ENCODE results near the gene CHADL. TPM values are rescaled to one million over a fixed set of nuclear protein-coding genes. Genes with fewer than 3 reads are reported as not detected.

The CHADL gene
- total and polyA plus RNA-seq, 10 of the 15 experiments (the other 5 are each of a cell fraction or from before 2014, with no cell fraction given): 0.24 TPM; not detected in 9

Small RNA genes within 50 kb of the gene (microRNA-seq; reads per million reads assigned to microRNA genes)
- 0.56 reads per million for gene MIR6889

Small RNA genes within 50 kb of the gene (small RNA-seq; reads per million reads assigned to genes)
- gene MIR6889: 0.16 reads per million

Other genes with a start within 250 kb of the CHADL start
Only the 7 nearest of the 8 such genes appear.
- 19.6 and 25.3 TPM in 2 replicates for gene EP300, start 148.3 kb downstream of the CHADL start, total RNA-seq (2014; rRNA removed)
- 18.2 and 19.0 TPM in 2 replicates for gene EP300, start 148.3 kb downstream of the CHADL start, total RNA-seq (2014; rRNA removed; fragmentation: Illumina TruSeq; extraction: Trizol)
- 46.8 and 48.5 TPM in 2 replicates for gene EP300, start 148.3 kb downstream of the CHADL start, total RNA-seq (2021)
- gene EP300, start 148.3 kb downstream of the CHADL start, polyA plus RNA-seq (2011; rRNA removed): 9.6 and 14.0 TPM in 2 replicates
- gene EP300, start 148.3 kb downstream of the CHADL start, polyA plus RNA-seq (2014; fragmentation: Illumina TruSeq; extraction: Trizol): 38.8 and 55.7 TPM in 2 replicates
- gene EP300, start 148.3 kb downstream of the CHADL start, polyA plus RNA-seq (2014; fragmentation: Nextera tagmentation; extraction: Ambion mirVana): 10 to 100 TPM in 1 of 2 experiments, 1 to 10 TPM in 1; 5.5 to 11.6 TPM
- gene EP300, start 148.3 kb downstream of the CHADL start, polyA plus RNA-seq (2014; rRNA removed): 23.0 and 23.2 TPM in 2 replicates
- 10 to 100 TPM; 24.0 to 25.2 TPM for gene EP300, start 148.3 kb downstream of the CHADL start, polyA plus RNA-seq (2016; fragmentation: Nextera tagmentation; extraction: Ambion mirVana)
- gene L3MBTL2, start 35.6 kb downstream of the CHADL start, total RNA-seq (2014; rRNA removed): 28.5 and 31.3 TPM in 2 replicates
- gene L3MBTL2, start 35.6 kb downstream of the CHADL start, total RNA-seq (2014; rRNA removed; fragmentation: Illumina TruSeq; extraction: Trizol): 23.9 and 25.3 TPM in 2 replicates
- gene L3MBTL2, start 35.6 kb downstream of the CHADL start, total RNA-seq (2021): 31.6 and 32.9 TPM in 2 replicates
- gene L3MBTL2, start 35.6 kb downstream of the CHADL start, polyA plus RNA-seq (2011; rRNA removed): 14.8 and 27.9 TPM in 2 replicates
- 23.2 and 27.5 TPM in 2 replicates for gene L3MBTL2, start 35.6 kb downstream of the CHADL start, polyA plus RNA-seq (2014; fragmentation: Illumina TruSeq; extraction: Trizol)
- 10 to 100 TPM; 13.2 to 17.6 TPM for gene L3MBTL2, start 35.6 kb downstream of the CHADL start, polyA plus RNA-seq (2014; fragmentation: Nextera tagmentation; extraction: Ambion mirVana)
- gene L3MBTL2, start 35.6 kb downstream of the CHADL start, polyA plus RNA-seq (2014; rRNA removed): 32.6 and 33.9 TPM in 2 replicates
- gene L3MBTL2, start 35.6 kb downstream of the CHADL start, polyA plus RNA-seq (2016; fragmentation: Nextera tagmentation; extraction: Ambion mirVana): 10 to 100 TPM; 35.7 to 37.6 TPM
- gene RANGAP1, start 45.3 kb upstream of the CHADL start, total RNA-seq (2014; rRNA removed): 52.2 and 65.3 TPM in 2 replicates
- gene RANGAP1, start 45.3 kb upstream of the CHADL start, total RNA-seq (2014; rRNA removed; fragmentation: Illumina TruSeq; extraction: Trizol): 36.1 and 40.3 TPM in 2 replicates
- gene RANGAP1, start 45.3 kb upstream of the CHADL start, total RNA-seq (2021): 103 and 109 TPM in 2 replicates
- 34.3 and 55.1 TPM in 2 replicates for gene RANGAP1, start 45.3 kb upstream of the CHADL start, polyA plus RNA-seq (2011; rRNA removed)
- 31.6 and 41.7 TPM in 2 replicates for gene RANGAP1, start 45.3 kb upstream of the CHADL start, polyA plus RNA-seq (2014; fragmentation: Illumina TruSeq; extraction: Trizol)
- gene RANGAP1, start 45.3 kb upstream of the CHADL start, polyA plus RNA-seq (2014; fragmentation: Nextera tagmentation; extraction: Ambion mirVana): 1 to 10 TPM; 2.5 to 9.1 TPM
- 82.2 and 99.1 TPM in 2 replicates for gene RANGAP1, start 45.3 kb upstream of the CHADL start, polyA plus RNA-seq (2014; rRNA removed)
- gene RANGAP1, start 45.3 kb upstream of the CHADL start, polyA plus RNA-seq (2016; fragmentation: Nextera tagmentation; extraction: Ambion mirVana): 10 to 100 TPM; 77.1 to 80.8 TPM
- gene ZC3H7B, start 60.6 kb upstream of the CHADL start, total RNA-seq (2014; rRNA removed): 30.8 and 37.1 TPM in 2 replicates
- 21.7 and 23.6 TPM in 2 replicates for gene ZC3H7B, start 60.6 kb upstream of the CHADL start, total RNA-seq (2014; rRNA removed; fragmentation: Illumina TruSeq; extraction: Trizol)
- 50.0 and 52.3 TPM in 2 replicates for gene ZC3H7B, start 60.6 kb upstream of the CHADL start, total RNA-seq (2021)
- gene ZC3H7B, start 60.6 kb upstream of the CHADL start, polyA plus RNA-seq (2011; rRNA removed): 10.2 and 21.3 TPM in 2 replicates
- 11.5 and 24.7 TPM in 2 replicates for gene ZC3H7B, start 60.6 kb upstream of the CHADL start, polyA plus RNA-seq (2014; fragmentation: Illumina TruSeq; extraction: Trizol)
- gene ZC3H7B, start 60.6 kb upstream of the CHADL start, polyA plus RNA-seq (2014; fragmentation: Nextera tagmentation; extraction: Ambion mirVana): under 1 TPM; 0.26 to 0.34 TPM
- 39.0 and 47.9 TPM in 2 replicates for gene ZC3H7B, start 60.6 kb upstream of the CHADL start, polyA plus RNA-seq (2014; rRNA removed)
- 1 to 10 TPM; 4.4 to 5.4 TPM for gene ZC3H7B, start 60.6 kb upstream of the CHADL start, polyA plus RNA-seq (2016; fragmentation: Nextera tagmentation; extraction: Ambion mirVana)
- gene TEF, start 141.0 kb upstream of the CHADL start, total RNA-seq (2014; rRNA removed): 3.1 and 3.6 TPM in 2 replicates
- 1.7 and 2.0 TPM in 2 replicates for gene TEF, start 141.0 kb upstream of the CHADL start, total RNA-seq (2014; rRNA removed; fragmentation: Illumina TruSeq; extraction: Trizol)
- 4.9 and 5.8 TPM in 2 replicates for gene TEF, start 141.0 kb upstream of the CHADL start, total RNA-seq (2021)
- 1.6 and 4.4 TPM in 2 replicates for gene TEF, start 141.0 kb upstream of the CHADL start, polyA plus RNA-seq (2011; rRNA removed)
- gene TEF, start 141.0 kb upstream of the CHADL start, polyA plus RNA-seq (2014; fragmentation: Illumina TruSeq; extraction: Trizol): 2.2 and 4.1 TPM in 2 replicates
- under 1 TPM; 0.23 to 0.27 TPM for gene TEF, start 141.0 kb upstream of the CHADL start, polyA plus RNA-seq (2014; fragmentation: Nextera tagmentation; extraction: Ambion mirVana)
- 3.3 and 3.6 TPM in 2 replicates for gene TEF, start 141.0 kb upstream of the CHADL start, polyA plus RNA-seq (2014; rRNA removed)
- 1 to 10 TPM; 2.4 to 3.0 TPM for gene TEF, start 141.0 kb upstream of the CHADL start, polyA plus RNA-seq (2016; fragmentation: Nextera tagmentation; extraction: Ambion mirVana)
- 15.9 and 18.2 TPM in 2 replicates for gene TOB2, start 205.9 kb upstream of the CHADL start, total RNA-seq (2014; rRNA removed)
- gene TOB2, start 205.9 kb upstream of the CHADL start, total RNA-seq (2014; rRNA removed; fragmentation: Illumina TruSeq; extraction: Trizol): 10.7 and 12.2 TPM in 2 replicates
- 30.6 and 32.0 TPM in 2 replicates for gene TOB2, start 205.9 kb upstream of the CHADL start, total RNA-seq (2021)
- gene TOB2, start 205.9 kb upstream of the CHADL start, polyA plus RNA-seq (2011; rRNA removed): 4.4 and 10.3 TPM in 2 replicates
- 11.0 and 17.6 TPM in 2 replicates for gene TOB2, start 205.9 kb upstream of the CHADL start, polyA plus RNA-seq (2014; fragmentation: Illumina TruSeq; extraction: Trizol)
- 10 to 100 TPM in 1 of 2 experiments, 1 to 10 TPM in 1; 4.5 to 11.1 TPM for gene TOB2, start 205.9 kb upstream of the CHADL start, polyA plus RNA-seq (2014; fragmentation: Nextera tagmentation; extraction: Ambion mirVana)
- gene TOB2, start 205.9 kb upstream of the CHADL start, polyA plus RNA-seq (2014; rRNA removed): 12.7 and 16.9 TPM in 2 replicates
- gene TOB2, start 205.9 kb upstream of the CHADL start, polyA plus RNA-seq (2016; fragmentation: Nextera tagmentation; extraction: Ambion mirVana): 10 to 100 TPM; 19.4 to 19.6 TPM
- 81.4 and 99.9 TPM in 2 replicates for gene PHF5A, start 227.8 kb upstream of the CHADL start, total RNA-seq (2014; rRNA removed)
- gene PHF5A, start 227.8 kb upstream of the CHADL start, total RNA-seq (2014; rRNA removed; fragmentation: Illumina TruSeq; extraction: Trizol): 85.5 and 86.8 TPM in 2 replicates
- 64.2 and 64.8 TPM in 2 replicates for gene PHF5A, start 227.8 kb upstream of the CHADL start, total RNA-seq (2021)
- gene PHF5A, start 227.8 kb upstream of the CHADL start, polyA plus RNA-seq (2011; rRNA removed): 96.7 and 99.4 TPM in 2 replicates
- 91.7 and 101 TPM in 2 replicates for gene PHF5A, start 227.8 kb upstream of the CHADL start, polyA plus RNA-seq (2014; fragmentation: Illumina TruSeq; extraction: Trizol)
- 10 to 100 TPM; 40.5 to 77.0 TPM for gene PHF5A, start 227.8 kb upstream of the CHADL start, polyA plus RNA-seq (2014; fragmentation: Nextera tagmentation; extraction: Ambion mirVana)
- gene PHF5A, start 227.8 kb upstream of the CHADL start, polyA plus RNA-seq (2014; rRNA removed): 97.6 and 115 TPM in 2 replicates
- 10 to 100 TPM; 51.5 to 52.4 TPM for gene PHF5A, start 227.8 kb upstream of the CHADL start, polyA plus RNA-seq (2016; fragmentation: Nextera tagmentation; extraction: Ambion mirVana)